ENCODE measurements around the gene GALK2. TPM values are rescaled to one million over a fixed set of nuclear protein-coding genes. Genes with fewer than 3 reads are reported as not detected.
A peak's percentile ranks its signal among the peaks of the same experiment; 100 is the strongest.

Gene GALK2
- total and polyA plus RNA-seq, 2 of the 8 experiments (the other 6 are each of a cell fraction or from before 2014, with no cell fraction given): 8.7 to 16.1 TPM

DNA sequence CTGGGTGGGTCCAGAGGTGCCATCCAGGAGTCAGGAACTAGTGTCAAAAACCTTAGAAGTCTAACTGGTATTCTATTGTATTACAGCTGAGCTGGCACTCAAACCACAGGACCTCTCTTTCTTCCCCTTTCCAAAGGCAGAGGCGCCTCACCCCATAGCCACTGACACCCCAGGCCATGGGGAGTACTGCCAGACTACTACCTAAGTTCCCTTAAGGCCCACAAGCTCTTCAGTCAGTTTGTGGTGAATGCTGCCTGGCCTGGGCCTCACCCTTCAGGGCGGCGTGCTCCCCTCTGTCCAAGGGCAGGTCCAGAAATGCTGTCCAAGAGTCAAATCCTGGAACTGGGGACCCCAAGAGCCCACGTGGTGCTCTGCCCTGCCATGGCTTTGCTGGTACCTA lies 209.9 kb downstream of the GALK2 start:
- H3K4me1 ChIP-seq (replicated peaks in 1 of 4; ENCODE audit: control insufficient read depth in 3 of 4, insufficient read depth in 4 of 4, low read length in 3 of 4): peaks cover 0 to 8% (median 4%) of the 10 kb centered on the region in 4 experiments; a peak in 4 of 7 replicates
- no peak overlapping the region for H2BK120ac ChIP-seq (replicated peaks; ENCODE audit: low read depth, low read length)
- H2BK15ac ChIP-seq (ENCODE audit: low read length): no peak overlapping the region
- no peak overlapping the region for H3K4ac ChIP-seq (replicated peaks; ENCODE audit: insufficient read length, low read depth, low read length)
- no peak overlapping the region for H3K23ac ChIP-seq (ENCODE audit: insufficient read length)
- no peak overlapping the region for H2BK20ac ChIP-seq (ENCODE audit: low read length)
- no peak overlapping the region; the same call in 1 of the 2 replicates for H2BK5ac ChIP-seq (ENCODE audit: low read depth, low read length)
- H3K4me2 ChIP-seq (ENCODE audit: insufficient read depth in 1 of 2, low read depth in 2 of 2, low read length in 2 of 2): no peak overlapping the region
- POLR2A ChIA-PET (ENCODE audit: partially characterized antibody): no interaction called here
- H3K14ac ChIP-seq (ENCODE audit: insufficient read length): no peak overlapping the region
- H2AK5ac ChIP-seq (ENCODE audit: low read depth, low read length): peak overlapping the region; percentile 96; the same call in 1 of the 2 replicates
- H3K56ac ChIP-seq (replicated peaks; ENCODE audit: insufficient read length, low read depth, low read length): no peak overlapping the region
- no peaks in the 10 kb centered on the region for H3K9me3 ChIP-seq (ENCODE audit: insufficient read depth in 2 of 2, low read depth in 1 of 2, low read length in 1 of 2)
- 81% methylated on average over 4 of the region's 4 CpGs; no CpG with 5 or more reads in 1 of the 2 experiments for WGBS, 2 experiments (ENCODE audit: extremely low coverage in 1 of 2, insufficient coverage in 1 of 2, insufficient read length in 1 of 2, insufficient replicate concordance in 2 of 2, low coverage in 1 of 2, low lambda C conversion rate in 2 of 2, missing lambda C conversion rate in 1 of 2)
- H4K91ac ChIP-seq (replicated peaks; ENCODE audit: insufficient read length, low read length): no peak overlapping the region
- no peak overlapping the region for H4K8ac ChIP-seq (ENCODE audit: extremely low read depth, insufficient read depth, low read length)
- H4K5ac ChIP-seq (ENCODE audit: insufficient read length, low read depth, low read length): no peak overlapping the region
- no peaks in the 10 kb centered on the region for H3K36me3 ChIP-seq (ENCODE audit: control insufficient read depth in 2 of 4, insufficient read depth in 4 of 4, low read length in 3 of 4)
- H3K23me2 ChIP-seq (ENCODE audit: low read depth, low read length): no peaks in the 10 kb centered on the region
- FAIRE-seq (no peak), DNase-seq (ENCODE audit: low read depth in 1 of 2, low spot score in 2 of 2) (no peak)
- H4K20me1 ChIP-seq (replicated peaks in 1 of 2; ENCODE audit: control insufficient read depth in 1 of 2, insufficient read depth in 2 of 2, low read length in 2 of 2): no peaks in the 10 kb centered on the region
- TF ChIP-seq KDM1A (IDR thresholded peaks at IDR 0.05; ENCODE audit: borderline replicate concordance, low read length): no peak
- no peak for TF ChIP-seq SIX5 (IDR thresholded peaks at IDR 0.05; ENCODE audit: low read depth, low read length)
- no peak for TF ChIP-seq SP2 (IDR thresholded peaks at IDR 0.05; ENCODE audit: low read length)
- no peak for TF ChIP-seq CBX5 (IDR thresholded peaks at IDR 0.05; ENCODE audit: low read depth, low read length)
- no peak for TF ChIP-seq TBP (IDR thresholded peaks at IDR 0.05; ENCODE audit: low read depth, low read length)
- H3K27ac ChIP-seq (ENCODE audit: low read depth, low read length): no peak overlapping the region
- H3K9ac ChIP-seq (replicated peaks in 1 of 4; ENCODE audit: extremely low read depth in 1 of 4, low read depth in 3 of 4, low read length in 3 of 4): no peak overlapping the region
- H3K79me2 ChIP-seq (ENCODE audit: control insufficient read depth in 1 of 2, insufficient read depth in 2 of 2, low read length in 2 of 2): no peaks in the 10 kb centered on the region
- CTCF ChIA-PET (ENCODE audit: partially characterized antibody): interaction anchor here (0.8 kb wide), 1 partner anchor 143 kb away, joined by 3 read pairs; no protein-coding TSS in a partner anchor
- no peaks in the 10 kb centered on the region for H3K27me3 ChIP-seq (replicated peaks in 1 of 4; ENCODE audit: control insufficient read depth in 3 of 4, extremely low read depth in 1 of 4, insufficient read depth in 3 of 4, low read length in 3 of 4)
- H2BK12ac ChIP-seq (ENCODE audit: low read depth, low read length): no peak overlapping the region
- H2AFZ ChIP-seq (ENCODE audit: low read length): no peak overlapping the region
- no peak overlapping the region for H3K18ac ChIP-seq (ENCODE audit: extremely low read depth, low read length)
- H3K4me3 ChIP-seq (ENCODE audit: extremely low read depth in 1 of 4, insufficient read depth in 2 of 4, low read depth in 3 of 4, low read length in 4 of 4): no peak overlapping the region
- H3K79me1 ChIP-seq (ENCODE audit: low read depth, low read length): no peaks in the 10 kb centered on the region

Data from H1 (cell line).